NCI-H526 (cell line): ENCODE measurements around the gene FAM83F.

Experiments used
- DNase-seq, 2 experiments: peaks; one replicate each; lab custom pipeline; 2025; lab: John Stamatoyannopoulos, UW

The FAM83F gene

GRCh38 chr22:40065981-40066380, 71.2 kb downstream of the FAM83F start:
- DNase-seq, result no peak

GRCh38 chr22:40067639-40068038, 72.9 kb downstream of the FAM83F start:
- DNase-seq, result no peak

GRCh38 chr22:40070701-40071100, 75.9 kb downstream of the FAM83F start:
- DNase-seq, result no peak

GRCh38 chr22:40071720-40072119, 77.0 kb downstream of the FAM83F start:
- no peak for DNase-seq

- no peak for DNase-seq
Observed at GRCh38 chr22:40076702-40077645, 82.2 kb downstream of the FAM83F start.

- DNase-seq, result no peak
Observed at GRCh38 chr22:40077646-40078016, 82.9 kb downstream of the FAM83F start.

- no peak for DNase-seq
Observed at GRCh38 chr22:40081662-40082061, 86.9 kb downstream of the FAM83F start.

- DNase-seq, result no peak
Observed at GRCh38 chr22:40082184-40082583, 87.4 kb downstream of the FAM83F start.

- no peak for DNase-seq
Observed at GRCh38 chr22:40083794-40084193, 89.0 kb downstream of the FAM83F start.

GRCh38 chr22:40084246-40084645, 89.5 kb downstream of the FAM83F start:
- DNase-seq, result no peak

GRCh38 chr22:40088818-40089217, 94.1 kb downstream of the FAM83F start:
- DNase-seq, result no peak
